GM20000 (cell line): ENCODE data around the gene KIAA1614.

Experiments used
- DNase-seq: peaks from one replicate; pipeline ENCODE4 v3.0.0; 2012; ENCODE audit warnings: low spot score
- TF ChIP-seq, protein P1 (sequence below): IDR thresholded peaks from 2 replicates; pipeline ENCODE4 v1.5.1; 2012; ENCODE audit warnings: mild to moderate bottlenecking, control low read depth; ENCODE audit errors: extremely low read depth, missing control alignments

KIAA1614 gene

DNA sequence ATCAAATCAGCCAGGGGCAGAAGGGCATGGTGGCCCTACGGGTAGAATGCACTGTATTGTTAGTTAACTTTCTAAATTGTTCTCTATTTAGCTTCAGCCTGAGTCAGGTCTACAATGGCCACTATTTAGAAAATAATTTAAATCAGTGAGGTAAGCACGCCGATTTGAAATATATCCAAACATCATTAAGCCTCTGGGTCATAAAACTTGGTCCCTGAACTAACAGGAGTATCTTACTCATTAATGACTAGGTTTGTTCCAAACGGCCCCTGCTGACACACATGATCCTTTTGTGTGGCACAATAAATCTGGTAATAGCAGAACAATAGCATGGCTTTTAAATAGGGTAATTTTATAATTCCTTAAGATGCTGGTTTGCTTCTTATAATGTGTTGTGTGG, 61.5 kb downstream of the KIAA1614 start:
- no peak for DNase-seq
- TF ChIP-seq, protein P1, sequence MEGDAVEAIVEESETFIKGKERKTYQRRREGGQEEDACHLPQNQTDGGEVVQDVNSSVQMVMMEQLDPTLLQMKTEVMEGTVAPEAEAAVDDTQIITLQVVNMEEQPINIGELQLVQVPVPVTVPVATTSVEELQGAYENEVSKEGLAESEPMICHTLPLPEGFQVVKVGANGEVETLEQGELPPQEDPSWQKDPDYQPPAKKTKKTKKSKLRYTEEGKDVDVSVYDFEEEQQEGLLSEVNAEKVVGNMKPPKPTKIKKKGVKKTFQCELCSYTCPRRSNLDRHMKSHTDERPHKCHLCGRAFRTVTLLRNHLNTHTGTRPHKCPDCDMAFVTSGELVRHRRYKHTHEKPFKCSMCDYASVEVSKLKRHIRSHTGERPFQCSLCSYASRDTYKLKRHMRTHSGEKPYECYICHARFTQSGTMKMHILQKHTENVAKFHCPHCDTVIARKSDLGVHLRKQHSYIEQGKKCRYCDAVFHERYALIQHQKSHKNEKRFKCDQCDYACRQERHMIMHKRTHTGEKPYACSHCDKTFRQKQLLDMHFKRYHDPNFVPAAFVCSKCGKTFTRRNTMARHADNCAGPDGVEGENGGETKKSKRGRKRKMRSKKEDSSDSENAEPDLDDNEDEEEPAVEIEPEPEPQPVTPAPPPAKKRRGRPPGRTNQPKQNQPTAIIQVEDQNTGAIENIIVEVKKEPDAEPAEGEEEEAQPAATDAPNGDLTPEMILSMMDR = no peak

DNA sequence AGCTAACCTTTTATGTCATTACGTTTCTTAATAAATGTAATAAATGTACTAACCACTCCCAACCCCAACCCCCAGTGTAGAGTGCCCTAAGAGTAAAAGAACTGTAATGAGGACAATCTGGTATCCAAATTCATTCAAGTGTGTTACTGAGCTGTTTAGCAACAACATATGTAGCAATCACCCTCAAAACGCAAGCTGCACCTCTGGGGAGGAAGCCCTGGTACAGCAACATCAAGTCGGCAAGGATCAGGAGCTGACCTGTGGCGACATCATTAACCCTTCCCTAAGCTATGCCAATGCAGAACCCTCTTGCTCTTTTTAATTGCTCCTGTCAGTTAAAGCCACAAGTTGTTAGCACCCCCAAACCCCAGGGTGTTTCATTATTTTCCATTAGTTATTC, 62.9 kb downstream of the KIAA1614 start:
- DNase-seq = no peak
- TF ChIP-seq, protein P1 = no peak

DNA sequence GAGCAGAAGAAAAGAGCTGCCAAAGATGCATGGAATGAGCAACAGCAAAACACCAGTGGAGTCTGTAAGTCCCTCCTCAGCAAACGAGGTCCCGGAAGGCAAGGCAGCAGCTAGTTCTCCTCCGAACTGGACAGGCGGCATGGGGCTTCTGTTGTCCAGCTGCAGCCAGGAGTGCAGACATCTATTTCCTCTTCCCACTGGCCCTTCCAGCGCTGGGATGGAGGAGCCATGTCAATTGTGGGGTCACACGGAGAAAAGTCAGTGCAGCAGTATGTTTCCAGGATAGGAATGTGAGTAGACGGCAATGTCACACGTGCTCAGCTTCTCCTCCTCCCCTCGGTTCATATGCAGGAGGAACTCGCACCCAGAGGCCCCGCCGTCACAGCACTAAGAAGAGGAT, 63.5 kb downstream of the KIAA1614 start:
- DNase-seq = no peak
- TF ChIP-seq, protein P1 = no peak

DNA sequence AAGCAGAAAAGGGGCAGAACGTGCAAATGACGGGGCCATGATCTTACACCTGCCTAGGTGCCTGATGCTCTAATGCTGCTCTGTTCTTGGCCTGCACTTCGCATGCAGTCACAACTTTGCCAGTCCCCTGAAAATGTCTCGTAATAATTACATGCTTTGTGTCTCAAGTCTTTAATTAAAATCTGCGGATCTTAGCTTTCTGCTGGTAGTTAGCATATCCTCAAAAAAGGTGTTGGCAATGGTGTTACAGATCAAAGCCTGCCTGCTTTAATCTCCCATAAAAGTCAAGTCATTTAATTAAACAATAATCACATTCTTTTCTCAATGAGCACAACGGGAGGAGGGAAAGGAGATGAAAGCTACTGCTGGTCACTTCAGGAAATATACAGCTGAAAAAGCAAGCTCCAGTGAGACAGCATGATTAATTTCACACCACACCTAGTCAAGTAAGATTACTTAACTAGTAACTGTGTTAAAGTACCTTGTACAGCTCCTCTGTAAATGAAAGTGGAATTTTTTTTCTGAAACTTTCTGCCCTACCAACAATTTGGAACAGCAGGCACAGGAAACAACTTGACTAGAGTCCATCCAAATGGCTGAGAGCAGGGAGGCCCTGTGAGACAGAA, 64.1 kb downstream of the KIAA1614 start:
- TF ChIP-seq, protein P1 = no peak
- DNase-seq = no peak

DNA sequence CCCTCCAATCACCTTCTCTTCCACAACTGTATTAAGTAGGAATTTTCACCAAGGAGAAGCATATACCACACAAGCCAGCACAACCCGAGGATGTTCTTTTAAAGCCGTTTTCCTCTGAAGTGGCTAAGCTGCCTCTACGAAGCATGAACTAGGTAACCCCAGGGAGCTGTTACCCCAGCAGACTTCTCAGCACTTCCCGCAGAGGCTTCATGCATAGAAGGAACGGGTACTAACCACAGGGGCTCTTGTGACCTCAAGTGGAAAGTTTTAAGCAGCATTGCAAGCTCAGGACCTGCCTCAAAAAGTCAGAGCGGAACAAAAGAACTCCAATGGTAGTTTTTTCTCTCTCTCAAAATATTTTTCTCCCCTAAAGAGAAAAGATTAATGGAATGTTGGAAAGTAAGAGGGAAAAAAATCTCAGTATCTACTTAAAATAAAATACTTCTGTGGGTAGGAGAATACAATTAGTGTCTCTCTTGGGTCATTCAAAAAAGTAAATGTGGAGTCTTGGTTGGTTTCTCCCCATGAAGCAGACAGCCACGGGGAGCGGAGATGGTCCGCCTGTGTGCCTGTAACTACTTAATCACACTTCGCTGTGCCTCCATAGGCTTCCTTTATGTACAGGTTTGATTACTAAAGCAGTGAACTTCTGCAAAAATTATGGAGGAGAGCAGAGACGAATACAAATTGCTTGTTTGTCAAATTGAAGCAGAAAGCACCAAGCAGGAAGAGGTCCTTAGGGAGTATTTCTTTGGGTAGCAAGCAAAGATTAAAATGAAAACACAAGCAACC, 69.1 kb downstream of the KIAA1614 start:
- TF ChIP-seq, protein P1 = no peak
- DNase-seq = peak; percentile 70

DNA sequence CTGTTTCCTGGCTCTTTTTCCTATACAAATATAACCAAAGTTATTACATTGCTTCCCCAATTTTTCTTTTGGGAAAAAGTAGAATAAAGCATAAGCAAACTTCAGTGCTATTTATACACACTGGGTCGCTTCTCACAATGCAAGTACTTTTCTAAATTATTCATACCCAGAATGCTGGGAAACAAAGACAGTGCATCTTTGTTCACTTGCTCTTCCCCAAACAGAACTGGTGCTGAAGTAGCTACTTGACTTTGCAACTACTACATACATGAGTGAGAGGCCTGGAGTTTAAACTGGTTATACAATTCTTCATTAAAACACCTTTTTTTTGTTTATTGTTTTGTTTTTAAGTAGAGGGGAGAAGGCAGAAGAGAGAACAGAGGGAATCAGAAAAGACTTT, 69.7 kb downstream of the KIAA1614 start:
- DNase-seq = no peak
- TF ChIP-seq, protein P1 = no peak

DNA sequence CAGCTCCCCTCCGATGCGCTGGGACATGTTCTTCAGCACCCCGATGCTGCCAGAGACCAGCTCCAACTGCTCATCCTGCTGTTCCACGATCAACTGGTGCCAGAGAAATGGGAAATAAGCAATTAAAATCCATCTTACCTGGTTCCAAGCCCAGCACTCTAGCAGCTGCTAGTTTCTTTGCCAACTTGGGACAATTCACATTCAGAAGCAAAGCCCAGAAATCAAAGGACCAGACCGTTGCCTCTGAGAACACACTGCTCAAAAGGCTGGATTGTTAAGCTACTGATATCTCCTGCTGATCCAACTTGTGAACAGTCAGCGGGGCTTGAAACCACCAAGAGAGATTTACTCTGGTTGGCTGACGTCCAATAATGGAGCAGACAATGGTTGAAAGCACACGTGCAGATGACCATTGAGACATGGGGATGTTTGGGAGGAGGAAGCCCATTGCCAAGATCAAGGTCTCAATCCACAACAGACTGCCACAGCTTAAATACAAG, 75.6 kb downstream of the KIAA1614 start:
- no peak for DNase-seq
- TF ChIP-seq, protein P1 = no peak
